ENCODE results near the gene TNK1.

- TF ChIP-seq CTCF (IDR thresholded peaks at IDR 0.05) (no peak), POLR2AphosphoS5 (IDR thresholded peaks at IDR 0.05) (no peak)
These were observed 17.7 kb downstream of the TNK1 start for GRCh38 chr17:7398612-7399011.

All from upper lobe of left lung (tissue), 4 donors.